Gastroesophageal sphincter (tissue), 3 donors: ENCODE results near the gene ERBB2.

Experiments used
- EP300 ChIP-seq: sonication (generic); formaldehyde crosslinking; IDR thresholded peaks from one replicate; pipeline ENCODE4 v1.6.1; 2017; ENCODE audit warnings: antibody characterized with exemption, mild to moderate bottlenecking
- POLR2A ChIP-seq, 2 donors: fragments of 450-650 bp; IDR thresholded peaks; one replicate each; pipeline ENCODE4 v1.6.1; 2017; ENCODE audit warnings: antibody characterized with exemption in 2 of 2, mild to moderate bottlenecking in 2 of 2, moderate library complexity in 1 of 2
- POLR2AphosphoS5 ChIP-seq: sonication (generic); formaldehyde crosslinking; IDR thresholded peaks from one replicate; pipeline ENCODE4 v1.6.1; 2017; ENCODE audit warnings: antibody characterized with exemption
- TF ChIP-seq, protein P1 (sequence below), 4 experiments: fragments of 200-600 bp in 2 of 4; fragments of 450-650 bp in 2 of 4; sonication (generic) in 1 of 4; IDR thresholded peaks; one replicate each; pipeline ENCODE4 v1.5.1; 2017 to 2019; ENCODE audit warnings: antibody characterized with exemption in 4 of 4, mild to moderate bottlenecking in 2 of 4, moderate library complexity in 2 of 4

DNA sequence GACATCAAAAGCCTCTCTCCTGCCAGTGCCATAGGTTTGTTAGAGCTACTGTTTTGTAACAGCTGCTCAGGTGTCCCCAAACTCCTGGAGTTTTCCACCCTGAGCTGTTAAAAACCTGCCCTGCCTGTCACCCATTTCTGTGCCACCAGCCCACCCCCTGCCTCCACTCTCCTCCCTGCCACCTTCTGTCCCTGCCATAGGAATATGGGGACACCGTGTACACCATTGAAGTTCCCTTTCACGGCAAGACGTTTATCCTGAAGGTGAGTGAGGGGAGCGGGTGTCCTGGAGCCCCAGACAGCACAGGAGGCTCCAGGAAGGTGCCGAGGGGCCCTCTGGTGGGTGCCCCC is 39.9 kb upstream of the ERBB2 start:
- TF ChIP-seq, protein P1, sequence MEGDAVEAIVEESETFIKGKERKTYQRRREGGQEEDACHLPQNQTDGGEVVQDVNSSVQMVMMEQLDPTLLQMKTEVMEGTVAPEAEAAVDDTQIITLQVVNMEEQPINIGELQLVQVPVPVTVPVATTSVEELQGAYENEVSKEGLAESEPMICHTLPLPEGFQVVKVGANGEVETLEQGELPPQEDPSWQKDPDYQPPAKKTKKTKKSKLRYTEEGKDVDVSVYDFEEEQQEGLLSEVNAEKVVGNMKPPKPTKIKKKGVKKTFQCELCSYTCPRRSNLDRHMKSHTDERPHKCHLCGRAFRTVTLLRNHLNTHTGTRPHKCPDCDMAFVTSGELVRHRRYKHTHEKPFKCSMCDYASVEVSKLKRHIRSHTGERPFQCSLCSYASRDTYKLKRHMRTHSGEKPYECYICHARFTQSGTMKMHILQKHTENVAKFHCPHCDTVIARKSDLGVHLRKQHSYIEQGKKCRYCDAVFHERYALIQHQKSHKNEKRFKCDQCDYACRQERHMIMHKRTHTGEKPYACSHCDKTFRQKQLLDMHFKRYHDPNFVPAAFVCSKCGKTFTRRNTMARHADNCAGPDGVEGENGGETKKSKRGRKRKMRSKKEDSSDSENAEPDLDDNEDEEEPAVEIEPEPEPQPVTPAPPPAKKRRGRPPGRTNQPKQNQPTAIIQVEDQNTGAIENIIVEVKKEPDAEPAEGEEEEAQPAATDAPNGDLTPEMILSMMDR (IDR thresholded peaks at IDR 0.05): no peak
- no peak for TF ChIP-seq POLR2A (IDR thresholded peaks at IDR 0.05)
- no peak for TF ChIP-seq EP300
- TF ChIP-seq POLR2AphosphoS5: no peak
